ENCODE data around the gene NDST3. TPM values are rescaled to one million over a fixed set of nuclear protein-coding genes. Genes with fewer than 3 reads are reported as not detected.

Gene NDST3
- total and polyA plus RNA-seq, 2 of the 13 experiments (the other 11 are each of a cell fraction or from before 2014, with no cell fraction given) = not detected

DNA sequence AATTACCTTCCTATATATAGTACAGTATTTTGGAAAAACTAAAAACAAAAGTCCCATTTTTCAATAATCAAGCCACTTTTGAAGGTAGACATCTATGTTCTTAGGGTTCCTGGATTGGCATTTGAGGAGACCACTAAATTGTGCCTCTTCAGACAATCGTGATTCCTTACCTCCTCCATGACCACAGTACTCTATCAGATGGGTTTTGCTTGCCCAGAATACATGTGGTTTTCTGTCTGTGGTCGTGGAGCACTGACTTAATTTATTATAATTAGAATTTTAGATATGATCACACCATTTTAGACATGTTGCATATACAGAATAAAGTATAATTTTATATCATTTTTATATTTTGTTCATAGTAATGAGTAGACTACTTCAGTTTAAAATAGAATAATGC is 67.9 kb downstream of the NDST3 start (continued):
- TF ChIP-seq, protein P1, sequence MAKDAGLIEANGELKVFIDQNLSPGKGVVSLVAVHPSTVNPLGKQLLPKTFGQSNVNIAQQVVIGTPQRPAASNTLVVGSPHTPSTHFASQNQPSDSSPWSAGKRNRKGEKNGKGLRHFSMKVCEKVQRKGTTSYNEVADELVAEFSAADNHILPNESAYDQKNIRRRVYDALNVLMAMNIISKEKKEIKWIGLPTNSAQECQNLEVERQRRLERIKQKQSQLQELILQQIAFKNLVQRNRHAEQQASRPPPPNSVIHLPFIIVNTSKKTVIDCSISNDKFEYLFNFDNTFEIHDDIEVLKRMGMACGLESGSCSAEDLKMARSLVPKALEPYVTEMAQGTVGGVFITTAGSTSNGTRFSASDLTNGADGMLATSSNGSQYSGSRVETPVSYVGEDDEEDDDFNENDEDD (CRISPR knock-in tag; IDR thresholded peaks at IDR 0.05; ENCODE audit: borderline replicate concordance) = no peak

DNA sequence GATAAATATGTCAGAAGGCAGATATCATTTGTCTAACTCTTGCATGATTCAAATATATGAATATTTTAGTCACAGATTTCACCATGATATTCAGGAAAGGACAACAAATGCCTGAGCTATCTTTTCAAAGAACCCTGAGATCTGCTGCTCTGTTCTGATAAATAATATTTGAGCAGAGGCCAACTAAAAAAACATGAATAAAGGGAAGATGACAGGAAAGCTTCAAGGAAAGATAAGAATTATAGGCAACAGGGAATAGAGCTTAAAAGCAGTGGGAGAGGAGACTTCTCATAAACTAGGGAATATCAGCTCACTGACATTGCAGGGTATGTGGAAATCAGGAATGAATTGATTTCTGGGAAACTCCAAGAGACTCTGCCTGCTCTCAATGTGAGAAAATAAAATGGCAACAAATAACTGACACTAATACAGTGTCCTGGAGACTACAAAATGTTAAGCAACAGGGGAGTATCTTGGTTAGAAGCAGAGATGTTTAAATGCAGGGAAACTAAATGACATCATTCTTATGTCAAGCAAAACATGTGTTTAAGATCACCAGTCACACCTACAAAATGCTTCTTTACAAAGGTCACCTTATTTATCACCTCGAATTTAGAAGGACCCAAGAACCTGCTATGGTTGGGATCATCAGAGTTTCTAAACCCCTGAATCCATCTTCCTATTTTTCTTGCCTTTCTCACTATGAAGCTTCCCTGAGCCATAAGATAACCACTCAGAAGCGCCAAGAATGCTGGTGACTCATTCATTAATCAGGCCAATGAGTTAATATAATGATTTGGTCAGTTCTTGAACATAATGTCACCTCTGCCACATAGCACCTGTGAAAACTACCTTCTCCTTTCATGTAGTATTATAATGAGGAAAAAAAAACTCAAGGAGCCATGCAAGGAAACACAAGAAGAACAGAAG is 78.1 kb downstream of the NDST3 start:
- no TSS peak for BruUV-seq (replicated peaks)
- in situ Hi-C loops (cut with HindIII; ENCODE audit: extremely low pct_ligation_motif_present, low pct_unique_long_range_greater_than_20kb) (no loop called here), intact Hi-C loops (cut with micrococcal nuclease; ENCODE audit: unreplicated experiment) (no loop called here)
- Histone ChIP-seq H2AFZ (ENCODE audit: low read length) (no peak overlapping the region), H4K20me1 (ENCODE audit: insufficient read depth, low read length) (no peaks in the 10 kb centered on the region), H3K9ac (ENCODE audit: insufficient read depth, low read depth, low read length) (no peak overlapping the region), H3K79me2 (ENCODE audit: insufficient read depth, low read length) (no peaks in the 10 kb centered on the region), H3K4me3 (replicated peaks in 1 of 3; ENCODE audit: insufficient read depth in 1 of 3, low read depth in 2 of 3, low read length in 3 of 3) (no peak overlapping the region), H3K4me1 (ENCODE audit: insufficient read depth, low read length) (no peaks in the 10 kb centered on the region), H3K4me2 (ENCODE audit: low read depth, low read length) (no peak overlapping the region), H3K27me3 (ENCODE audit: control insufficient read depth in 1 of 2, insufficient read depth in 2 of 2, low read length in 2 of 2) (no peaks in the 10 kb centered on the region), H3K27ac (ENCODE audit: extremely low read length, insufficient read depth, low read length) (no peak overlapping the region), H3K9me3 (ENCODE audit: low read length) (no peaks in the 10 kb centered on the region), H3K36me3 (replicated peaks in 1 of 2; ENCODE audit: control insufficient read depth in 1 of 2, insufficient read depth in 2 of 2, low read length in 2 of 2) (no peaks in the 10 kb centered on the region)
- no peak for TF ChIP-seq PHF20 (CRISPR knock-in tag; IDR thresholded peaks at IDR 0.05)
- TF ChIP-seq ATF7 (IDR thresholded peaks at IDR 0.05) = peak; percentile 58
- no peak for TF ChIP-seq ATF7 (CRISPR knock-in tag; IDR thresholded peaks at IDR 0.05)
- no peak for FAIRE-seq
- CTCF ChIA-PET (ENCODE audit: low intra/inter-chr PET ratio, low total read pairs) = no interaction called here
- DNase-seq (ENCODE audit: low spot score) = no peak
- POLR2A ChIA-PET = no interaction called here
- 0% methylated on average over 2 of the region's 2 CpGs for WGBS (ENCODE audit: low lambda C conversion rate)
- ATAC-seq = no peak

DNA sequence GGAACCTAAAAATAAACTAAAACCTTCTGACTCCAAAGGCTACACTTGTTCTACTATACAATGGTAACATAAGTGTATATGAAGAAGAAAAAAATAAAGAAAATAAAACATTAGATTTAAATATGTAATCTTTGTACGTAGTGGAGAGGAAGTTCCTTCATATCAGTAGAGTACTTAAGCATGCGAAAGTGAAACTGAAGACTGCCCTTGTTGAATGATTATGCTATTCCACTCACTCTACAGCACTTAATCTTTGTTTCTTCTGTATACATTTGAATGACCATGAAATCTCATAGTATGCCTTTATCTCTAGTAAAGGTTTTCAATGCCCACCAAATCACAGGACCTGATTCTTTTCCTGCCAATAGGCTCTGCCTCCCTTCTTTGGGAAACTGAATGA is 78.9 kb downstream of the NDST3 start:
- H4K20me1 ChIP-seq (ENCODE audit: insufficient read depth, low read length) = no peaks in the 10 kb centered on the region
- no peaks in the 10 kb centered on the region for H3K4me1 ChIP-seq (ENCODE audit: insufficient read depth, low read length)
- H3K9me3 ChIP-seq (ENCODE audit: low read length) = no peaks in the 10 kb centered on the region
- intact Hi-C loops (cut with micrococcal nuclease; ENCODE audit: unreplicated experiment) (no loop called here), in situ Hi-C loops (cut with HindIII; ENCODE audit: extremely low pct_ligation_motif_present, low pct_unique_long_range_greater_than_20kb) (no loop called here)
- H2AFZ ChIP-seq (ENCODE audit: low read length) = no peak overlapping the region
- ATAC-seq (no peak), FAIRE-seq (no peak), DNase-seq (ENCODE audit: low spot score) (no peak)
- 2% methylated on average over 2 of the region's 2 CpGs for WGBS (ENCODE audit: low lambda C conversion rate)
- H3K27me3 ChIP-seq (ENCODE audit: control insufficient read depth in 1 of 2, insufficient read depth in 2 of 2, low read length in 2 of 2) = no peaks in the 10 kb centered on the region
- H3K27ac ChIP-seq (ENCODE audit: extremely low read length, insufficient read depth, low read length) = no peak overlapping the region
- no peak overlapping the region for H3K4me2 ChIP-seq (ENCODE audit: low read depth, low read length)
- ChIA-PET POLR2A (no interaction called here), CTCF (ENCODE audit: low intra/inter-chr PET ratio, low total read pairs) (no interaction called here)
- no peak overlapping the region for H3K4me3 ChIP-seq (replicated peaks in 1 of 3; ENCODE audit: insufficient read depth in 1 of 3, low read depth in 2 of 3, low read length in 3 of 3)
- BruUV-seq (replicated peaks) = no TSS peak
- H3K36me3 ChIP-seq (replicated peaks in 1 of 2; ENCODE audit: control insufficient read depth in 1 of 2, insufficient read depth in 2 of 2, low read length in 2 of 2) = no peaks in the 10 kb centered on the region
- no peak overlapping the region for H3K9ac ChIP-seq (ENCODE audit: insufficient read depth, low read depth, low read length)
- no peaks in the 10 kb centered on the region for H3K79me2 ChIP-seq (ENCODE audit: insufficient read depth, low read length)
- TF ChIP-seq, protein P2, sequence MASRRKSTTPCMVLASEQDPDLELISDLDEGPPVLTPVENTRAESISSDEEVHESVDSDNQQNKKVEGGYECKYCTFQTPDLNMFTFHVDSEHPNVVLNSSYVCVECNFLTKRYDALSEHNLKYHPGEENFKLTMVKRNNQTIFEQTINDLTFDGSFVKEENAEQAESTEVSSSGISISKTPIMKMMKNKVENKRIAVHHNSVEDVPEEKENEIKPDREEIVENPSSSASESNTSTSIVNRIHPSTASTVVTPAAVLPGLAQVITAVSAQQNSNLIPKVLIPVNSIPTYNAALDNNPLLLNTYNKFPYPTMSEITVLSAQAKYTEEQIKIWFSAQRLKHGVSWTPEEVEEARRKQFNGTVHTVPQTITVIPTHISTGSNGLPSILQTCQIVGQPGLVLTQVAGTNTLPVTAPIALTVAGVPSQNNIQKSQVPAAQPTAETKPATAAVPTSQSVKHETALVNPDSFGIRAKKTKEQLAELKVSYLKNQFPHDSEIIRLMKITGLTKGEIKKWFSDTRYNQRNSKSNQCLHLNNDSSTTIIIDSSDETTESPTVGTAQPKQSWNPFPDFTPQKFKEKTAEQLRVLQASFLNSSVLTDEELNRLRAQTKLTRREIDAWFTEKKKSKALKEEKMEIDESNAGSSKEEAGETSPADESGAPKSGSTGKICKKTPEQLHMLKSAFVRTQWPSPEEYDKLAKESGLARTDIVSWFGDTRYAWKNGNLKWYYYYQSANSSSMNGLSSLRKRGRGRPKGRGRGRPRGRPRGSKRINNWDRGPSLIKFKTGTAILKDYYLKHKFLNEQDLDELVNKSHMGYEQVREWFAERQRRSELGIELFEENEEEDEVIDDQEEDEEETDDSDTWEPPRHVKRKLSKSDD (CRISPR knock-in tag; IDR thresholded peaks at IDR 0.05; ENCODE audit: low read depth) = no peak
- TF ChIP-seq, protein P3, sequence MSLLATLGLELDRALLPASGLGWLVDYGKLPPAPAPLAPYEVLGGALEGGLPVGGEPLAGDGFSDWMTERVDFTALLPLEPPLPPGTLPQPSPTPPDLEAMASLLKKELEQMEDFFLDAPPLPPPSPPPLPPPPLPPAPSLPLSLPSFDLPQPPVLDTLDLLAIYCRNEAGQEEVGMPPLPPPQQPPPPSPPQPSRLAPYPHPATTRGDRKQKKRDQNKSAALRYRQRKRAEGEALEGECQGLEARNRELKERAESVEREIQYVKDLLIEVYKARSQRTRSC (CRISPR knock-in tag; IDR thresholded peaks at IDR 0.05; ENCODE audit: low read depth) = no peak
- TF ChIP-seq ZNF264 (CRISPR knock-in tag; IDR thresholded peaks at IDR 0.05) = no peak
- TF ChIP-seq JARID2 (CRISPR knock-in tag; IDR thresholded peaks at IDR 0.05; ENCODE audit: insufficient replicate concordance) = no peak
- TF ChIP-seq, protein P4, sequence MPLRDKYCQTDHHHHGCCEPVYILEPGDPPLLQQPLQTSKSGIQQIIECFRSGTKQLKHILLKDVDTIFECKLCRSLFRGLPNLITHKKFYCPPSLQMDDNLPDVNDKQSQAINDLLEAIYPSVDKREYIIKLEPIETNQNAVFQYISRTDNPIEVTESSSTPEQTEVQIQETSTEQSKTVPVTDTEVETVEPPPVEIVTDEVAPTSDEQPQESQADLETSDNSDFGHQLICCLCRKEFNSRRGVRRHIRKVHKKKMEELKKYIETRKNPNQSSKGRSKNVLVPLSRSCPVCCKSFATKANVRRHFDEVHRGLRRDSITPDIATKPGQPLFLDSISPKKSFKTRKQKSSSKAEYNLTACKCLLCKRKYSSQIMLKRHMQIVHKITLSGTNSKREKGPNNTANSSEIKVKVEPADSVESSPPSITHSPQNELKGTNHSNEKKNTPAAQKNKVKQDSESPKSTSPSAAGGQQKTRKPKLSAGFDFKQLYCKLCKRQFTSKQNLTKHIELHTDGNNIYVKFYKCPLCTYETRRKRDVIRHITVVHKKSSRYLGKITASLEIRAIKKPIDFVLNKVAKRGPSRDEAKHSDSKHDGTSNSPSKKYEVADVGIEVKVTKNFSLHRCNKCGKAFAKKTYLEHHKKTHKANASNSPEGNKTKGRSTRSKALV (CRISPR knock-in tag; IDR thresholded peaks at IDR 0.05) = no peak
